ENCODE measurements around the gene OR9Q2. TPM values are rescaled to one million over a fixed set of nuclear protein-coding genes. Genes with fewer than 3 reads are reported as not detected.

The OR9Q2 gene
- total and polyA plus RNA-seq, 2 of the 8 experiments (the other 6 are each of a cell fraction or from before 2014, with no cell fraction given) = not detected

DNA sequence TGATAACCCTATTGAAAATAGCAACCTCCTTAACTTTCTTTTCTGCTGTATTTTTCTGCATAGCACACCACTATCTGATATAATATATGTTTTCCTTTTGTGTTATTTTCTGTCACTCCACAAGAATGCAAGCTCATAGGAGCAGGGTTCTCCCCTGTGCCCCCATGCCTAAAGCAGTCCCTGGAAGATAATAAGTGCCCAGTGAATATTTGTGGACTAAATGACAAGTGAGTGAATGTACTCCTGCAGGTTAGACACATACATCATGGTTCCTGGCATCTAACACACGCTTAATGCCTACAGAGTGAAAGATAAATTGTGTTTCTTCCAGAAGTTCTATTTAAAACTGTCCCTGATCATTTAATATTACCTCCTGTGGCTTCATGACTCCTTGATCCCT lies 23.9 kb upstream of the OR9Q2 start:
- Histone ChIP-seq H4K5ac (ENCODE audit: insufficient read length, low read depth, low read length) (no peak overlapping the region), H4K91ac (replicated peaks; ENCODE audit: insufficient read length, low read length) (no peak overlapping the region), H3K36me3 (ENCODE audit: control insufficient read depth in 2 of 4, insufficient read depth in 4 of 4, low read length in 3 of 4) (no peaks in the 10 kb centered on the region), H3K9ac (replicated peaks in 1 of 4; ENCODE audit: extremely low read depth in 1 of 4, low read depth in 3 of 4, low read length in 3 of 4) (no peak overlapping the region), H3K23me2 (ENCODE audit: low read depth, low read length) (no peaks in the 10 kb centered on the region), H3K4me2 (ENCODE audit: insufficient read depth in 1 of 2, low read depth in 2 of 2, low read length in 2 of 2) (no peak overlapping the region), H3K79me1 (ENCODE audit: low read depth, low read length) (no peaks in the 10 kb centered on the region), H3K4me1 (replicated peaks in 1 of 4; ENCODE audit: control insufficient read depth in 3 of 4, insufficient read depth in 4 of 4, low read length in 3 of 4) (no peaks in the 10 kb centered on the region), H2BK5ac (ENCODE audit: low read depth, low read length) (no peak overlapping the region), H2AK5ac (ENCODE audit: low read depth, low read length) (no peak overlapping the region), H2BK12ac (ENCODE audit: low read depth, low read length) (no peak overlapping the region), H3K9me3 (ENCODE audit: insufficient read depth in 2 of 2, low read depth in 1 of 2, low read length in 1 of 2) (peaks cover 0 to 7% of the 10 kb centered on the region in 2 experiments; a peak in 1 of 4 replicates), H4K20me1 (replicated peaks in 1 of 2; ENCODE audit: control insufficient read depth in 1 of 2, insufficient read depth in 2 of 2, low read length in 2 of 2) (no peaks in the 10 kb centered on the region), H3K56ac (replicated peaks; ENCODE audit: insufficient read length, low read depth, low read length) (no peak overlapping the region), H3K4me3 (ENCODE audit: extremely low read depth in 1 of 4, insufficient read depth in 2 of 4, low read depth in 3 of 4, low read length in 4 of 4) (no peak overlapping the region), H3K79me2 (ENCODE audit: control insufficient read depth in 1 of 2, insufficient read depth in 2 of 2, low read length in 2 of 2) (no peaks in the 10 kb centered on the region), H2AFZ (ENCODE audit: low read length) (no peak overlapping the region), H2BK120ac (replicated peaks; ENCODE audit: low read depth, low read length) (no peak overlapping the region), H2BK20ac (ENCODE audit: low read length) (no peak overlapping the region), H3K27ac (ENCODE audit: low read depth, low read length) (no peak overlapping the region), H3K4ac (replicated peaks; ENCODE audit: insufficient read length, low read depth, low read length) (no peak overlapping the region), H3K14ac (ENCODE audit: insufficient read length) (no peak overlapping the region), H3K18ac (ENCODE audit: extremely low read depth, low read length) (no peak overlapping the region), H4K8ac (ENCODE audit: extremely low read depth, insufficient read depth, low read length) (no peak overlapping the region), H3K27me3 (replicated peaks in 1 of 4; ENCODE audit: control insufficient read depth in 3 of 4, extremely low read depth in 1 of 4, insufficient read depth in 3 of 4, low read length in 3 of 4) (no peaks in the 10 kb centered on the region), H3K23ac (ENCODE audit: insufficient read length) (no peak overlapping the region), H2BK15ac (ENCODE audit: low read length) (no peak overlapping the region)
- CTCF ChIA-PET (ENCODE audit: partially characterized antibody) = no interaction called here
- POLR2A ChIA-PET (ENCODE audit: partially characterized antibody) = no interaction called here
- 80% methylated on average over 1 of the region's 1 CpG; no CpG with 5 or more reads in 1 of the 2 experiments for WGBS, 2 experiments (ENCODE audit: extremely low coverage in 1 of 2, insufficient coverage in 1 of 2, insufficient read length in 1 of 2, insufficient replicate concordance in 2 of 2, low coverage in 1 of 2, low lambda C conversion rate in 2 of 2, missing lambda C conversion rate in 1 of 2)
- FAIRE-seq = no peak
- DNase-seq (ENCODE audit: low read depth in 1 of 2, low spot score in 2 of 2) = no peak
- TF ChIP-seq TEAD4 (IDR thresholded peaks at IDR 0.05; ENCODE audit: low read depth, low read length) (no peak), TCF12 (IDR thresholded peaks at IDR 0.05; ENCODE audit: low read depth, low read length) (no peak), EGR1 (IDR thresholded peaks at IDR 0.05; ENCODE audit: borderline replicate concordance, low read depth, low read length) (no peak), RFX5 (IDR thresholded peaks at IDR 0.05; ENCODE audit: borderline replicate concordance, low read depth, low read length) (no peak), CHD2 (IDR thresholded peaks at IDR 0.05; ENCODE audit: low read length) (no peak), FOSL1 (IDR thresholded peaks at IDR 0.05; ENCODE audit: insufficient read depth, low read depth, low read length) (no peak), EZH2 (IDR thresholded peaks at IDR 0.05; ENCODE audit: low read depth, low read length, severe bottlenecking) (no peak)
- TF ChIP-seq, protein P1, sequence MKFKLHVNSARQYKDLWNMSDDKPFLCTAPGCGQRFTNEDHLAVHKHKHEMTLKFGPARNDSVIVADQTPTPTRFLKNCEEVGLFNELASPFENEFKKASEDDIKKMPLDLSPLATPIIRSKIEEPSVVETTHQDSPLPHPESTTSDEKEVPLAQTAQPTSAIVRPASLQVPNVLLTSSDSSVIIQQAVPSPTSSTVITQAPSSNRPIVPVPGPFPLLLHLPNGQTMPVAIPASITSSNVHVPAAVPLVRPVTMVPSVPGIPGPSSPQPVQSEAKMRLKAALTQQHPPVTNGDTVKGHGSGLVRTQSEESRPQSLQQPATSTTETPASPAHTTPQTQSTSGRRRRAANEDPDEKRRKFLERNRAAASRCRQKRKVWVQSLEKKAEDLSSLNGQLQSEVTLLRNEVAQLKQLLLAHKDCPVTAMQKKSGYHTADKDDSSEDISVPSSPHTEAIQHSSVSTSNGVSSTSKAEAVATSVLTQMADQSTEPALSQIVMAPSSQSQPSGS (IDR thresholded peaks at IDR 0.05; ENCODE audit: low read length) = no peak
- TF ChIP-seq, protein P2, sequence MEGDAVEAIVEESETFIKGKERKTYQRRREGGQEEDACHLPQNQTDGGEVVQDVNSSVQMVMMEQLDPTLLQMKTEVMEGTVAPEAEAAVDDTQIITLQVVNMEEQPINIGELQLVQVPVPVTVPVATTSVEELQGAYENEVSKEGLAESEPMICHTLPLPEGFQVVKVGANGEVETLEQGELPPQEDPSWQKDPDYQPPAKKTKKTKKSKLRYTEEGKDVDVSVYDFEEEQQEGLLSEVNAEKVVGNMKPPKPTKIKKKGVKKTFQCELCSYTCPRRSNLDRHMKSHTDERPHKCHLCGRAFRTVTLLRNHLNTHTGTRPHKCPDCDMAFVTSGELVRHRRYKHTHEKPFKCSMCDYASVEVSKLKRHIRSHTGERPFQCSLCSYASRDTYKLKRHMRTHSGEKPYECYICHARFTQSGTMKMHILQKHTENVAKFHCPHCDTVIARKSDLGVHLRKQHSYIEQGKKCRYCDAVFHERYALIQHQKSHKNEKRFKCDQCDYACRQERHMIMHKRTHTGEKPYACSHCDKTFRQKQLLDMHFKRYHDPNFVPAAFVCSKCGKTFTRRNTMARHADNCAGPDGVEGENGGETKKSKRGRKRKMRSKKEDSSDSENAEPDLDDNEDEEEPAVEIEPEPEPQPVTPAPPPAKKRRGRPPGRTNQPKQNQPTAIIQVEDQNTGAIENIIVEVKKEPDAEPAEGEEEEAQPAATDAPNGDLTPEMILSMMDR (IDR thresholded peaks at IDR 0.05; ENCODE audit: control extremely low read depth in 1 of 3, insufficient read depth in 1 of 3, low read depth in 1 of 3, low read length in 3 of 3) = no peak
